ENCODE measurements around the gene ARL6IP4. TPM values are rescaled to one million over a fixed set of nuclear protein-coding genes. Genes with fewer than 3 reads are reported as not detected.
A peak's percentile ranks its signal among the peaks of the same experiment; 100 is the strongest.

Gene ARL6IP4
- total and polyA plus RNA-seq, 2 of the 4 experiments (the other 2 are of a cell fraction), result 161 to 254 TPM

- Histone ChIP-seq H2BK120ac (ENCODE audit: low read depth, low read length) (peak overlapping the region; percentile 90), H4K20me1 (ENCODE audit: insufficient read depth, low read length) (no peaks in the 10 kb centered on the region), H3K36me3 (ENCODE audit: control insufficient read depth, insufficient read depth, low read length) (no peaks in the 10 kb centered on the region), H2AK5ac (ENCODE audit: low read depth, low read length) (peak overlapping the region; percentile 99), H2BK15ac (ENCODE audit: low read depth, low read length) (peak overlapping the region; percentile 63; the same call in 2 of the 3 replicates), H3K27me3 (ENCODE audit: control insufficient read depth, insufficient read depth, low read length) (no peaks in the 10 kb centered on the region), H3K27ac (ENCODE audit: insufficient read depth, low read length) (no peak overlapping the region), H4K5ac (ENCODE audit: low read depth, low read length) (peak overlapping the region; percentile 30), H2BK5ac (ENCODE audit: low read depth, low read length, poor library complexity, severe bottlenecking) (peak overlapping the region; percentile 75), H4K91ac (ENCODE audit: insufficient read depth, low read depth, low read length) (peak overlapping the region; percentile 70), H3K9me1 (ENCODE audit: insufficient read depth, low read length) (peaks cover 43% of the 10 kb centered on the region), H3K4me2 (ENCODE audit: low read depth, low read length) (no peak overlapping the region), H2AK9ac (replicated peaks; ENCODE audit: low read depth, low read length, poor library complexity) (peak overlapping the region; percentile 88), H3K9ac (ENCODE audit: low read depth, low read length) (no peak overlapping the region), H2AFZ (replicated peaks; ENCODE audit: low read length, poor library complexity) (peak overlapping the region; percentile 82), H2BK20ac (ENCODE audit: low read depth, low read length) (peak overlapping the region; percentile 90), H3K4me3 (ENCODE audit: insufficient read depth, low read depth, low read length) (no peak overlapping the region), H3K4me1 (ENCODE audit: control insufficient read depth, insufficient read depth, low read length) (peaks cover 22% of the 10 kb centered on the region), H4K8ac (ENCODE audit: low read depth in 2 of 2, low read length in 2 of 2) (peak overlapping the region in 1 of 2 experiments; percentile 41; a peak in 1 of 4 replicates), H3K79me1 (ENCODE audit: low read depth in 1 of 2, low read length in 2 of 2) (peaks cover 0 to 14% of the 10 kb centered on the region in 2 experiments; a peak in 1 of 4 replicates), H3K18ac (ENCODE audit: low read depth, low read length) (0 out of 2 replicates have a peak overlapping the region, but pooled peaks have one; percentile 13), H3K9me3 (ENCODE audit: control insufficient read depth, insufficient read depth, low read length) (no peaks in the 10 kb centered on the region), H3K56ac (ENCODE audit: extremely low read depth, insufficient read depth, low read length) (no peak overlapping the region), H3K23ac (ENCODE audit: low read depth, low read length) (peak overlapping the region; percentile 54; the same call in 1 of the 2 replicates), H3K14ac (replicated peaks; ENCODE audit: low read depth, low read length) (peak overlapping the region; percentile 35; the same call in 1 of the 2 replicates), H3K4ac (ENCODE audit: low read depth, low read length) (peak overlapping the region; percentile 85)
- dilution Hi-C loops (cut with HindIII; ENCODE audit: low sequenced_read_pairs, unreplicated experiment), result no loop called here
- intact Hi-C loops (cut with micrococcal nuclease), result no loop called here
- POLR2A ChIA-PET (ENCODE audit: unreplicated experiment), result no interaction called here
- in situ Hi-C loops (cut with MboI; ENCODE audit: low sequenced_read_pairs), result no loop called here
- DNase-seq (peak; percentile 56), ATAC-seq (ENCODE audit: low read depth) (peak; percentile 6; the same call in 1 of the 2 replicates)
- CTCF ChIA-PET, result interaction anchor here (1.0 to 1.7 kb wide), 3 partner anchors 56 to 85 kb away, joined by 3 to 5 read pairs (median 4); no protein-coding TSS in a partner anchor
- TF ChIP-seq FOS (IDR thresholded peaks at IDR 0.05; ENCODE audit: low read depth, low read length) (no peak), NFE2L2 (IDR thresholded peaks at IDR 0.05; ENCODE audit: low read depth, low read length) (no peak), RFX5 (IDR thresholded peaks at IDR 0.05; ENCODE audit: low read depth, low read length) (no peak), RCOR1 (IDR thresholded peaks at IDR 0.05; ENCODE audit: insufficient replicate concordance, low read length) (no peak)
- TF ChIP-seq, protein P1, sequence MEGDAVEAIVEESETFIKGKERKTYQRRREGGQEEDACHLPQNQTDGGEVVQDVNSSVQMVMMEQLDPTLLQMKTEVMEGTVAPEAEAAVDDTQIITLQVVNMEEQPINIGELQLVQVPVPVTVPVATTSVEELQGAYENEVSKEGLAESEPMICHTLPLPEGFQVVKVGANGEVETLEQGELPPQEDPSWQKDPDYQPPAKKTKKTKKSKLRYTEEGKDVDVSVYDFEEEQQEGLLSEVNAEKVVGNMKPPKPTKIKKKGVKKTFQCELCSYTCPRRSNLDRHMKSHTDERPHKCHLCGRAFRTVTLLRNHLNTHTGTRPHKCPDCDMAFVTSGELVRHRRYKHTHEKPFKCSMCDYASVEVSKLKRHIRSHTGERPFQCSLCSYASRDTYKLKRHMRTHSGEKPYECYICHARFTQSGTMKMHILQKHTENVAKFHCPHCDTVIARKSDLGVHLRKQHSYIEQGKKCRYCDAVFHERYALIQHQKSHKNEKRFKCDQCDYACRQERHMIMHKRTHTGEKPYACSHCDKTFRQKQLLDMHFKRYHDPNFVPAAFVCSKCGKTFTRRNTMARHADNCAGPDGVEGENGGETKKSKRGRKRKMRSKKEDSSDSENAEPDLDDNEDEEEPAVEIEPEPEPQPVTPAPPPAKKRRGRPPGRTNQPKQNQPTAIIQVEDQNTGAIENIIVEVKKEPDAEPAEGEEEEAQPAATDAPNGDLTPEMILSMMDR (conservative IDR thresholded peaks at IDR 0.05; ENCODE audit: low read depth, low read length), result no peak
- no TSS peak for BruUV-seq (replicated peaks)
- WGBS, 2 experiments (ENCODE audit: extremely low coverage in 2 of 2, insufficient read length in 1 of 2), result 50% methylated on average over 1 of the region's 14 CpGs; no CpG with 5 or more reads in 1 of the 2 experiments
Measured at GRCh38 chr12:122944605-122945592, 35.6 kb upstream of the ARL6IP4 start.

All from IMR-90 (cell line).